ENCODE data around the gene LINGO1. TPM values are rescaled to one million over a fixed set of nuclear protein-coding genes. Genes with fewer than 3 reads are reported as not detected.

The LINGO1 gene
- total and polyA plus RNA-seq, 2 donors (not counting 3 experiments of a cell fraction or from before 2014, with no cell fraction given) = 0.15 to 0.33 TPM

GRCh38 chr15:77631745-77632533 is 773 bp downstream of the LINGO1 start:
- dilution Hi-C loops (cut with MboI; ENCODE audit: extremely low pct_ligation_motif_present, low sequenced_read_pairs) = no loop called here
- no peak for FAIRE-seq
- no peaks in the 10 kb centered on the region for H3K9me1 ChIP-seq (replicated peaks; ENCODE audit: control insufficient read depth, extremely low read depth, insufficient read depth, low read length)
- H3K4me3 ChIP-seq (replicated peaks in 1 of 3; ENCODE audit: insufficient read depth in 1 of 3, low read depth in 1 of 3, low read length in 3 of 3) = no peak overlapping the region
- no peak for DNase-seq (ENCODE audit: low read depth, low spot score)
- H3K79me2 ChIP-seq (ENCODE audit: control insufficient read depth, insufficient read depth, low read length) = no peaks in the 10 kb centered on the region
- H3K27me3 ChIP-seq (ENCODE audit: control insufficient read depth in 2 of 2, insufficient read depth in 2 of 2, low read length in 2 of 2) = peaks cover 39 to 43% of the 10 kb centered on the region in 2 experiments
- intact Hi-C loops (cut with micrococcal nuclease) = loop anchor here (5.0 to 10.0 kb wide), 3 partner anchors 153 to 525 kb away; no protein-coding TSS in a partner anchor
- H2AFZ ChIP-seq (ENCODE audit: low read depth, low read length) = no peak overlapping the region
- ChIA-PET POLR2A (no interaction called here), CTCF (interaction anchor here (1.2 to 5.9 kb wide), 7 partner anchors 14 to 525 kb away, joined by 3 to 43 read pairs (median 5); no protein-coding TSS in a partner anchor)
- no peak overlapping the region for H3K27ac ChIP-seq (ENCODE audit: insufficient read depth, low read depth, low read length)
- H4K20me1 ChIP-seq (replicated peaks; ENCODE audit: control insufficient read depth, extremely low read depth, insufficient read depth, low read length) = no peaks in the 10 kb centered on the region
- H3K4me2 ChIP-seq (ENCODE audit: insufficient read depth, low read length) = no peak overlapping the region
- no peaks in the 10 kb centered on the region for H3K9me3 ChIP-seq (replicated peaks; ENCODE audit: control insufficient read depth, insufficient read depth, low read length)
- no TSS peak for BruUV-seq (replicated peaks)
- peaks cover 3% of the 10 kb centered on the region for H3K4me1 ChIP-seq (ENCODE audit: control insufficient read depth, extremely low read depth, insufficient read depth, low read length)
- TF ChIP-seq POLR2AphosphoS5 (IDR thresholded peaks at IDR 0.05; ENCODE audit: insufficient read depth, low read depth, low read length) (no peak), EZH2 (IDR thresholded peaks at IDR 0.05; ENCODE audit: borderline replicate concordance, low read depth, low read length, severe bottlenecking) (peak; percentile 90)
- H3K36me3 ChIP-seq (ENCODE audit: control insufficient read depth in 2 of 2, extremely low read depth in 1 of 2, insufficient read depth in 2 of 2, low read length in 2 of 2) = no peaks in the 10 kb centered on the region
- H3K9ac ChIP-seq (replicated peaks; ENCODE audit: extremely low read depth, insufficient read depth, low read length) = no peak overlapping the region

GRCh38 chr15:77630956-77631744 is 1.6 kb downstream of the LINGO1 start:
- FAIRE-seq = no peak
- no peak overlapping the region for H2AFZ ChIP-seq (ENCODE audit: low read depth, low read length)
- peaks cover 39 to 41% of the 10 kb centered on the region in 2 experiments for H3K27me3 ChIP-seq (ENCODE audit: control insufficient read depth in 2 of 2, insufficient read depth in 2 of 2, low read length in 2 of 2)
- dilution Hi-C loops (cut with MboI; ENCODE audit: extremely low pct_ligation_motif_present, low sequenced_read_pairs) = no loop called here
- H3K4me3 ChIP-seq (replicated peaks in 1 of 3; ENCODE audit: insufficient read depth in 1 of 3, low read depth in 1 of 3, low read length in 3 of 3) = no peak overlapping the region
- peak; percentile 12 for DNase-seq (ENCODE audit: low read depth, low spot score)
- no peaks in the 10 kb centered on the region for H3K79me2 ChIP-seq (ENCODE audit: control insufficient read depth, insufficient read depth, low read length)
- ChIA-PET POLR2A (no interaction called here), CTCF (interaction anchor here (1.2 to 5.9 kb wide), 7 partner anchors 13 to 524 kb away, joined by 3 to 43 read pairs (median 5); no protein-coding TSS in a partner anchor)
- H4K20me1 ChIP-seq (replicated peaks; ENCODE audit: control insufficient read depth, extremely low read depth, insufficient read depth, low read length) = no peaks in the 10 kb centered on the region
- BruUV-seq (replicated peaks) = no TSS peak
- H3K9me3 ChIP-seq (replicated peaks; ENCODE audit: control insufficient read depth, insufficient read depth, low read length) = no peaks in the 10 kb centered on the region
- H3K27ac ChIP-seq (ENCODE audit: insufficient read depth, low read depth, low read length) = no peak overlapping the region
- TF ChIP-seq, protein P1, sequence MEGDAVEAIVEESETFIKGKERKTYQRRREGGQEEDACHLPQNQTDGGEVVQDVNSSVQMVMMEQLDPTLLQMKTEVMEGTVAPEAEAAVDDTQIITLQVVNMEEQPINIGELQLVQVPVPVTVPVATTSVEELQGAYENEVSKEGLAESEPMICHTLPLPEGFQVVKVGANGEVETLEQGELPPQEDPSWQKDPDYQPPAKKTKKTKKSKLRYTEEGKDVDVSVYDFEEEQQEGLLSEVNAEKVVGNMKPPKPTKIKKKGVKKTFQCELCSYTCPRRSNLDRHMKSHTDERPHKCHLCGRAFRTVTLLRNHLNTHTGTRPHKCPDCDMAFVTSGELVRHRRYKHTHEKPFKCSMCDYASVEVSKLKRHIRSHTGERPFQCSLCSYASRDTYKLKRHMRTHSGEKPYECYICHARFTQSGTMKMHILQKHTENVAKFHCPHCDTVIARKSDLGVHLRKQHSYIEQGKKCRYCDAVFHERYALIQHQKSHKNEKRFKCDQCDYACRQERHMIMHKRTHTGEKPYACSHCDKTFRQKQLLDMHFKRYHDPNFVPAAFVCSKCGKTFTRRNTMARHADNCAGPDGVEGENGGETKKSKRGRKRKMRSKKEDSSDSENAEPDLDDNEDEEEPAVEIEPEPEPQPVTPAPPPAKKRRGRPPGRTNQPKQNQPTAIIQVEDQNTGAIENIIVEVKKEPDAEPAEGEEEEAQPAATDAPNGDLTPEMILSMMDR (IDR thresholded peaks at IDR 0.05; ENCODE audit: extremely low read depth in 1 of 2, insufficient read depth in 1 of 2, low read depth in 1 of 2, low read length in 2 of 2) = peak in 1 of 2 donors; percentile 19
- TF ChIP-seq POLR2A (IDR thresholded peaks at IDR 0.05; ENCODE audit: low read depth, low read length) = no peak
- H3K36me3 ChIP-seq (ENCODE audit: control insufficient read depth in 2 of 2, extremely low read depth in 1 of 2, insufficient read depth in 2 of 2, low read length in 2 of 2) = no peaks in the 10 kb centered on the region
- H3K4me1 ChIP-seq (ENCODE audit: control insufficient read depth, extremely low read depth, insufficient read depth, low read length) = peaks cover 3% of the 10 kb centered on the region
- no peak overlapping the region for H3K4me2 ChIP-seq (ENCODE audit: insufficient read depth, low read length)
- intact Hi-C loops (cut with micrococcal nuclease) = loop anchor here (5.0 to 10.0 kb wide), 3 partner anchors 154 to 524 kb away; no protein-coding TSS in a partner anchor
- H3K9ac ChIP-seq (replicated peaks; ENCODE audit: extremely low read depth, insufficient read depth, low read length) = no peak overlapping the region
- no peaks in the 10 kb centered on the region for H3K9me1 ChIP-seq (replicated peaks; ENCODE audit: control insufficient read depth, extremely low read depth, insufficient read depth, low read length)

All from endothelial cell of umbilical vein (primary cell).